NCI-H2029 treated with DMSO at 0.1 percent for 48 hours (cell line): ENCODE measurements around the gene KDELR3.

ENCODE experiments used
- DNase-seq: peaks from one replicate; lab custom pipeline; 2025; lab: John Stamatoyannopoulos, UW

The KDELR3 gene

DNA sequence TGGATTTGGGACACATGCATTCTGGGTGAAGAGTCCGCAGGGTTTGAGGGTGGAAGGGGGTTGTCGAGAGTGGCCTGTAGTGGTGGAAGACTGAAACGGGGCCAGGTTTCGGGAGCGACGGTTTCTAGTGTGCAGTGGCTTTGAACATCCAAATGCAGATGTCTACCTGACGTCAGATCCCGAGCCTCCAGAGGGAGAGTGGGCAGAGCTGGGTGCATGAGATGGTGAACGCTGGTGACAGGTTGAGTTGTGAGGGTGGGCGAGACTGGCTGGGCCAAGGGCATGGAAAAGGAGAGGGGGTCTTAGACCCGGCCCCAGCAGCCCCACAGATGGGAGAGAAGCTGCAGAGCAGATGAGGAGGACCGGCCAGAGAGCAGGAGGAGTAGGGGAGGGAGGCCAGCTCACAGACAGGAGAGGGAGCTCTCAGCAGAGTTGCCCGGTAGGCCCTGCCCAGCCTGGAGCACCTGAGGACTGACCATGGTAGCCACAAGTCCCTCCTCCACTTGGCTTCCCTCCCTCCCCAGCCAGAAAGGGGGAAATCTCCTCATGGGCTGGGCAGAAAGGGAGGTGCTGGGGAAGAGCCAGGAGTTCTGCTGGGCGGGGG, 27.0 kb upstream of the KDELR3 start:
- no peak for DNase-seq

DNA sequence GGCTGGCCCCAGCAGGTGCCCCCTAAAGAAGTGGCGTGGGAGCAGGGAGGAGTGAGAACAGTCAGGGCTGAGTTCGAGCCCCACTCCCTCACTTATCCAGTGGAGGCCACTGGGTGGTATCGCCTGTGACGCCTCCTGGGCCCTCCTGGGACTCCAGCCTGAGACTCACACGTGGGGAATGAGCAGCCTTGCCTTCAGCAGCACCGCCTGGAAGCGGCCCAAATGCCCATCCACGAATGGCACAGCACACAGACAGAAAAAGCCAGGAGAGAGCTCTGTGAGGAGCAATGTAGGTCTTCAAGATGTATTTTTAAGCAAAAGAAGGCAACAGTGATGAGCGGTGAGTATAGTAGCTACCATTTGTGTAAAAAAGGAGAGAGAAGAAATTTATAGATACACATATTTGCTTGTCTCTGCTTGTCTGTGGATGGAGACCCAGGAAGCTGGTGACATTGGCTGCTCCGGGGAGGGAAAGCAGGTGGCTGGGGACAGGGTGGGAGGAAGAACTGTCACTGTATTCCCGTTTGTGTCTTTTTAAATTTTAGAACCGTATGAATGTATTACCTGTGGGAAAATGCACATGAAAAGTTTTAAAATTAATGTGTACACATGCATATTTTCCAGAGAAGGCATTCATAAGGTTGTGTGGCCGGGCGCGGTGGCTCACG, 26.1 kb upstream of the KDELR3 start:
- no peak for DNase-seq

DNA sequence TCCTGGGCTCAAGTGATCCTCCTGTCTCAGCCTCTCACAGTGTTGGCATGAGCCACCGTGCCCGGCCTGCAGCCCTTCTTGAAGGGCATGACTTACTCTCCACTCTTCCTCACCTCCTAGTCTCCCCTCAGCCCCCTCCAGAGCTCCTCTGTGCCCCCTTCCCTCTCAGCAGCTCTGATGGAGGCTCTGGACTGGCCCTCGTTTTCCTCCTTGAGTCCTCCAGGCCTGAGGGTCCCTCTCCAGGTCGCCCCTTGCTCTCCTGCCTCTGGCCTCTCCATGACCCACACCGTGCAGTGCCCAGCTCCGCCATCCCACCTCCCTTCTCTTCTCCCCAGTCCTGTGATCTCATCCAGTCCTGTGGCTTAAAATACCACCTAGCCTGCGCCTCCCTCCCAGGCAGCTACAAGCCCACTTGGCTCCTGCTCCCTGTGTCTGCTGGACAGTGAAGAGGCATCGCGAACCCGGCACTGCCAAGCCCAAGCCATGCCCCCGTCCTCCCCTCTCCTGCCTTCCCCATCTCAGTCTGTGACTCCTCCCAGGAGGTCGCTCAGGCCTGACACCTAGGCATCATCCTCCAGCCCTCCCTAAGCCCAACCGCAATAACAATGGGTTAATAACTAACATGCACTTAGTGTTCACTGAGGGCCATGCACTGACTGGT, 24.8 kb upstream of the KDELR3 start:
- no peak for DNase-seq

DNA sequence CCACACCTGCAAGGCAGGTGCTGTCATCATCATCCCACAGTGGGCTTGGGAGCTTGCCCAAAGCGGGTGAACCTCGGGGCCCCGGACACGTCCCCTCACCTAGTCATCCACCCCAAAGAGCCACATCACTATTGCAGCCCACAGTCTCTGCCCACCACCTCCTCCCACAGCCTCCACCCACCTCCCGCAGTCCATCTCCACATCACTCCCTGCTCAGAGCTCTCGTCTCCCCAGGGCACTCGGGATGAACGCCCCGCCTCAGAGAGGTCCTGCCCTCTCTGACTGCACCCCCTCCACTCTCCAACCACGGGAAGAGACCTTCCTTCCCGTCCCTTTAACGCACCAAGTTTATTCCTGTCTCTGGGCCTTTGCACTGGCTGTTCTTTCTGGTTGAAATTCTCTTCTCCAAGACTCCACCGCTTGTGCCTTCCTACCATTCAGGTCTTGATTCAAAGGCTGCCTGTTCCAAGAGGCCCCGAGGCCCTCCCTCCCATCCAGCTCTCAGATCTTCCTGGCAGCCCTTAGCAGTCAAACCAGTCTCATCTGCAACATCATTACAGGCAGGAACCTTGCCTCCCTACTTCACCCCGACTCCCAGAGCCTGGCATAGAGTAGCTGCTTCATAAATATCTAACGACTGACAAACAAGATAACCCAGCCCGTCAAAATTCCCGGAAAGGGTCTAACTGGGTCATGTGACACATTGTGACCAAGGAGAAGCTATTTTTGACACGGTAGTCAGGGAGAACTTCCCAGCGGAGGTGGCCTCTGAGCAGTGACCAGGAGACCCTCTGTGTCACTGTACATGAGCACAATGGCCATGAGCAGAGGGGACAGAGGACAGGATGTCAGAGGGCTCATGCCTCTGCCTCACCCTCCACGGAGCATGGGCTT, 24.0 kb upstream of the KDELR3 start:
- DNase-seq = no peak

DNA sequence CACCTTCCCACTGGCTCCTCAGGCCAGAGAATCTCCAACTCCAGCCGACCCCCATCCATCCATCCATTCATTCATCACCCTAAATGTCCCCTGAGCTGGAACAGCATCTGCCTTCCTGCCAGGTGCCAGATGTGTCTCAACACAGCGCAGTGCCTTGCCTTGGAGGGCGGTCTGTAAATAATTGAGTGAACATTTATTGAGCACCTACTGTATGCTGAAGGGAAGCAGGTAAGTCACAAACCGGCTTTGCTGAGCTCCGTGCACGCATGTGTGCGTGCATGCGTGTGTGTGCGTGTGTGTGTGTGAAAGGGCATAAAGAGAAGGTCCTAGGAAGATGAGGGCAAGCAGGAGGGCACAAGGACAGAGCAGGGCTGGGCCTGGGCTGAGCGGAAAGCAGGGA, 23.1 kb upstream of the KDELR3 start:
- no peak for DNase-seq

DNA sequence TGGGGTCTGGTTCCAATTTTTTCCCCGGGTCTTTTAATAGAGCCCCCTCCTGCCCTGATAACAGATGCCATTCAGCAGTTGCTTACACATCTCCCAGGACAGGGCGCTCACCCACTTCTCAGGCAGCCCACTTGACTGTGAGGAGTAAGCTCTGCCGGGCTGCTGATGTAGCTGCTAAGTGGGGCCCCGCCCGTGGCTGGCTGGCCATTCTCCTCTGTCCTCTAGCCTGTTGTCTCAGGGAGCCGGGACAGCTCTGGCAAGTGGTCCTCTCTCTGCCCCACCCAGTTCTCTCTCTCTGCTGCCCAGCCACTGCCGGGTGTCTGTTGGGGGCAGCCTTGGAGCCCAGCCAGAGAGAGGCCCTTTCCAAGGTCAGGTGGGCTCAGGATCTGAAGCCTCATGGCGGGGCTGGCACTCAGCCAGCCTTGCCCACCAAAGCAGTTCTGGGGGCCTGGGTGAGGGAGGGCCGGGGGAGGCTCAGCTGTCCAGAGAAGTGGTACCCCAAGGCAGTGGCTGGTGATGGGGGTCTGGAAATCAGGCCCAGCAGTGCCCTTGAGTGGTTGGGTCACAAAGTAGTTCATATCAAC, 21.8 kb upstream of the KDELR3 start:
- DNase-seq = no peak

DNA sequence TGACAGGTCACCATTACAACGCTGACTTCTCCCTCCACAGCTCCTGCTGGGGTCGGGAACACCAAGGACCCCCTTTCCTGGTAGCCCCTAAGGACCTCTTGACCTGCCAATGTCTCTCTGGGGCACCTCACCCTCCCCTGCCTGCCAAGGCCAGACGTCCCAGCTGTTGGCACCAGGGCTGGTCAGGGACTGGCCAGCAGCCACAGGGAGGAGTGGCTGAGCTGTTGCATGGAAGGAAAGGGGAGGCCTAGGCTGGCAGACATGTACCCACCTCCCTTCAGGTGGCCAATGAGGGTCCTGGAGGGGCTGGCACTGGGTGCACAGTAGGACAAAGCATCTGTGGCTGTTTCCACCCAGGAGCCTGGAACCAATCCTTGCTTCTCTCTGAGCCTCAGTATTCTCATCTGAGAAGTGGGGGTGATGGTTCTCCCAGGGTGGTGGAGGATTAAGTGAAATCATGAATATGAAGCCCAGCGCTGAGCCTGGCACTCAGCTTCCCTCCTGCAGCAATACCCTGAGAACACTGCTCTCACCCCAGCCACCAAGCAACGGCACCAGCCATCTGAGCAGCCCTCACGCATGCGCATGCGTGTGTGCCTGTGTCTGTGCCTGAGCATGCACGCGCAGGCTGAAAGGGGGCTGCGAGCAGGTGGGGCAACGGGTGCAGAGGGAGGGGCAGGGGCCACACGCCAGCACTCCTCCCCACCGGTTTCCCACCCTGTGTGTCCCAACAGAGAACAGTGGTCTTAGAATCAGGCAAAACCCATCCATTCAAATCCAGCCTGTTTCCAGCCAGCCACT, 18.8 kb upstream of the KDELR3 start:
- no peak for DNase-seq

DNA sequence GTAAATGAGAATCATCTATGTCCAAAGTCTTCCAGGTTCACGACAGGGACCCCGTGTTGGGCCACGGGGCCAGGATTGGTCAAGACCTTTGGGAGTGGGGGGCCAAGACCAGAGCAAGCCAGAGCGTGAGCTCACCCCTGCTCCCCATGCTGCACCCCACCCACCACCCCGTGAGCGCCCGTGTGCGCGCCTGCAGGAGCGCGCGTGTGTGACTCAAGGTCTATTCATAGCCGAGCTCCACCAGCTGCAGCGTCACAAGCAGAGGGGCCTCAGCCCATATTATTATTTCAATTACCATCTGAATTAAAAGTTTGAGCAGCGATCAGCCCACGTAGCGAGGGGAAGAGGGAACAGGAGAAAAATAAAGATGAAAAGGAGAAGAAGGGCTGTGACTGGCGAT, 18.1 kb upstream of the KDELR3 start:
- DNase-seq = no peak

DNA sequence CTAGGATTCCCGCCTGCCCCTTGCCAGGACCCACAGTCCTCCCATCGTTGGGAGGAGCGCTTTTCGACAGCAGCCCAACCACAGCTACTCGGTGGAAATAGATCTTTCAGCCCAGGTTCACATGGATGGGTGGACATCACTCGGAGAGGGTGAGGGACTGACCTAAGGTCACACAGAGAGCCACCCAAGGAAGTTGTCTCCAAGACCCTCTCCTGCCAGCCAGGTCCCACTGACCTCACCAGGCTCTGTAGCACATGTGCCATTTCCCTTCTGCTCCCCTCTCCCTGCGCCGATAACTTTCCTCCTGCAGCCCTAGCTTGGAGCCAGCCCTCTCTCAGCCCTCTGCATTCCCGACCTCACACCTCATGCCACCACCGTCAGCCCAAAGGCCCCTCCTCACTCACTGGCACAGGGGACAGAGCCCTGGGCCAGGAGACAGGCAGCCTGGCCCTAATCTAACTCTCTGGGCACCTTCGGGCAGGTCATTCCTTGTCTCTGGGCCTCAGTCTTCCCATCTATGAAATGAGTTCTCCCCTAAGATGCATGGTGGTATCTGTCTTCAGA, 17.6 kb upstream of the KDELR3 start:
- DNase-seq = no peak

DNA sequence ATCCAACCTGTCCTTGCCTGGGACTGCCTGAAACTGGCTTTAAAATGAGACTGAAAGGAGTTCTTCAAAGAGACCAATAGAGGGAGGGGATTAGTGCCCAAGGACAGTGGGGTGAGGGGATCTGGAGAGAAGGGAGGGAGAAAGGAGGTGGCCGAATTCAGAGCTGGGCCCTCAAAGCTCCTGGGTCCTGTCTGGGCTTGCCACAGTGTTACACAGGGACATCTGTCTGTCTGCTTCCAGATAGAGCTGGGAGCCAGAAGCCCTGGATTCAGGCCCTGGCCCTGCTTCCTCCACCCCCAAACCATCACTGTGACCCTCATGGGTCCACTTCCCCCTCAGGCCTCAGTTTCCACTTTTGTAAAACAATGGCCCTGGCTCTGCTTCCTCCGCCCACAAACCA, 16.5 kb upstream of the KDELR3 start:
- DNase-seq = no peak

DNA sequence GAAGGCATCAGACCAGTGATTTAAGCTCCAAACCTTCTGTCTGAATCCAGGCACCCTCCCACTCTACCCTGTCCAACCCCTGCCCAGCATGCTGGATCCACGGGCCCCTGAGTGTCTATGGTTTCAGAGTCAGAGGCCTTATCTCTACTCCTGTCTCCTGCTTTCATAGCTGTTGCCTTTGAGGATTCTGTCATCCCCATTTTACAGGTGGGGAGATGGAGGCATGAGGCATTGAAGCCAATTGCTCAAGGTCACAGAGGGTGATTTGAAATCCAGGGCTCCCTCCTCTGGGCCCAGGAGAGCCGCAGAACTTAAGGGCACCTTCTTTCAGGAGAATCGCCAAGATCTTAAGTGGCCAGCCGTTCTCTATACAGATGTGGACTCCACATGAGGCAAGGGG, 16.0 kb upstream of the KDELR3 start:
- DNase-seq = no peak

DNA sequence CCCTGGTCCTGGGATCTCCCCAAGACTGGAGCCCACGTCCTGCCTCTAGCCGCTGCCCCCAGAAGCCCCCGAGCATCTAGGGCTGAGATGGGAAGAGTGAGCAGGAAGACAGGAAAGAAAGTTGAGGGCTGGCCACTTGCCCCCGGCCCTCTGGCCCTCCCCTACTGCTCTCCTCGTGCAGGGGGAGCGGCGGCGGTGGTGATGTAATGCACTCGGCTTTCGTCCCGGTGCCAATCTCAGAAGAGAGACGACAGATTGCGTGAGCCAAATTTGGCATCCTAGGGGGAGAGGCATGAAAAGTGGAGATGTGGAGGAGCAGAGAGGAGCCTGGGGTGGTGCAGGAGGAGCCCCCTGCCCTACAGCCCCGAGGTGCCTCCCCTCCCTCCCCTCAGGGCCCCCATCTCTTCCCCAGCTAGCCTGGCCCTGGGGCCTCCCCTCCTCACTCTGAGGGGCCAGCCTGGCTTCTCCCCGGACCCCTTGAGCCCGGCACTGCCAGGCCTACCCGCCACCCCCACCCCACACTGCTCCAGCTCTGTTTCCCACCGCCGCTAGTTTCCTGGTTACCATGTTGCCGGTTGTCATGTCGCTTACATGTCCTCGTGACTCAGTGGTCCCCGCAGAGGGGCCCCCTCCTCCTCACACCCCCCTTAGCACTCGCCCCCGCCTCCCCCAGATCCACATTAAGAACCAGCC, 15.4 kb upstream of the KDELR3 start:
- DNase-seq = no peak

DNA sequence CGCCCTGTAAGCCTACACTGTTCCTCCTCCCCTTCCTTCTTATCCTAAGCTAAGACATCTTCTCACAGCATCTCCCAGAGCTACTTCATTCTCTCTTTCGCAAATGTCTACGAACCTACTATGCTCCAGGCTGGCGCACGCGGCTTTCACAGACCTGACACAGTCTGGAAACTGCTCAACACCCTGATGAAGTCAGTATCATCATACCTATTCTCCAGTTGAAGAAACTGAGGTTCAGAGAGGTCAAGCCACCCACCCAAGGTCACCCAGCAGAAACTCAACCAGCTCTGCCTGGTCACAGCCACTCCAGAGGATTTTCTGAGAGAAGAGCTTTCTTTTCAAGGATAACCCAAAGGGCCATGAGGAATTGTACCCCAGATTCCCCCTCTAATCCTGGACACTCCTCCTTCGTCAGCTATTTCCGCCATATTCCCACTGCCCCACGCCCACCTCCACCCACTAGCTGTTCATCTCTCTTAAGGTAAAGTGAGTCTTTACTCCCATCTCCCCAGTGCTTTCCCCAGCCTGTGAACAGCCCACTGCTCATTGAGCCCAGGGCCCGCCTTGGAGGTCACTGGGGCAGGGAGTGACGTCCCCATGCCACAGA, 14.7 kb upstream of the KDELR3 start:
- DNase-seq = no peak

DNA sequence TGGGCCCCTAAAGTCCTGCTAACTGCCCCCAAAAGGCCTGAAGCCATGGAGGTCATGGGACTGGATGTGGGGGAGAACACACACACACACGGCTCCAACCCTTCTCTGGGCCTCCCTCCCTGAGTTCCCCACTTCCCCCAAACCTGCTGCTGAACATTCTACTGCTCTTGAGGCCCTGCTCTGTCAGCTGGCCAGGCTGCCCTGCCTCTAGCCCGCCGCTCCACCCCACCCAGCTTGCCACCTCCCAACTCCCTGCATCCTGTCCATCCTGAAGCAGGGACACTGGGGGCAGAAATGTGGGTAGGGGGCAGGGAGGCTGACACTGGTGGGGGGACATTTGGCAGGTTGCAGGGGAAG, 13.9 kb upstream of the KDELR3 start:
- no peak for DNase-seq

DNA sequence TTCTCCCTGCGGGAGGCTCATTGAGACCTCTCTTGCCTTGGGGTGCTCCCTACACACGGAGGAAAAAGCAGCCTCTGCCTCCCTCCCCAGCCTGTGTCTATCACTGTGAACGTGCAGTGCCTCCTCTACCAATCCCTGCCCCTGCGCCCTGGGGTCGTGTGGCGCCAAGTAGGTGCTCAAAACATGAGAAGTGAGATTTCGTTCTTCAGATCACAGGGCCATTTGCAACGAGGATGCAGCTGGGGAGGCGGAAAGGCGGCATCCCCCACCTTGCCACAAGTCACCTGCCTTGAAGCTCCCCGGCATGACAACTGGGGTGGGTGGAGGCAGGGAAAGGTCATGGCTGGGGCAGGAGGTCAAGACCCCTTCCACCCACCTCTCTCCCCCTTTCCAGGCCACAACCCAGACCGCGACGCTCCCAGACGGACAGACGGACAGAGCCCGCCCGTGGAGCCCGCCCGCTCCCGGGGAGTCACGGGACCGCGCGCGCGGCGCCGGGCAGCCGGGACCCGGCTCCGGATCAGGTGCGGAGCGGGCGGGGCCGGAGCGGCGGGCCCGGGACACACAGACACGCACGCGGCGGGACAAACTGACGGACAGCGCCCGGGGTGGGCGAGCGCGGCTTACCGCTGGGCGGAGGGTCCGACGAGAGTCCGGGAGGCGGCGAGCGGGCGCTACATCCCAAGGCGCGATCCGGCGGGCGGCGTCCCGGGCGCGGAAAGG, 13.4 kb upstream of the KDELR3 start:
- no peak for DNase-seq

DNA sequence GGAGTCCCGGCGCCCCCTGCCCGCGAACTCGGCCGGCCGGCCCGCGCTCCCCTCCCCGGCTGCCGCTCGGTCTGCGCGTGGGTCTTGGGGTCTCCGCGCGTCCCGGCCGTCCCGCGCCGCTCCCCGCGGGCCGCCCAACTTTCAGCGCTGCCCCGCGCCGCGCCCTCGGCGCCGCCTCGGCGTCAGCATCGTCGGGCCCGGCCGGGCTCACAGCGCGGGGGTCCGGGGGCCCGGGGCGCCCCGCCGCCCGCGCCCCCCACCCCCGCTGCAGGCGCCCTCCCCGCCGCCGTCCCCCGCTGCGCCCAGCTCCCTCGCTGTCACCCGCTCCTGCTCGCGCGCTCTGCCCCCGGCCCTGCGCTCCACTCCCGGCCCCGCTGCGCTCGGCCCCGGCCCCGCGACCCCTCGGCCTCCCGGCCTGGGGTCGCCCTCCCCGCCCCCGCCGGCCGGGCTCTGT, 12.8 kb upstream of the KDELR3 start, which contains the start of gene KCNJ4:
KCNJ4 (minus strand) TSS at position 124 of the 454 bp plus-strand sequence. CDS start 27,067 bp downstream, outside the sequence.
- DNase-seq = no peak

DNA sequence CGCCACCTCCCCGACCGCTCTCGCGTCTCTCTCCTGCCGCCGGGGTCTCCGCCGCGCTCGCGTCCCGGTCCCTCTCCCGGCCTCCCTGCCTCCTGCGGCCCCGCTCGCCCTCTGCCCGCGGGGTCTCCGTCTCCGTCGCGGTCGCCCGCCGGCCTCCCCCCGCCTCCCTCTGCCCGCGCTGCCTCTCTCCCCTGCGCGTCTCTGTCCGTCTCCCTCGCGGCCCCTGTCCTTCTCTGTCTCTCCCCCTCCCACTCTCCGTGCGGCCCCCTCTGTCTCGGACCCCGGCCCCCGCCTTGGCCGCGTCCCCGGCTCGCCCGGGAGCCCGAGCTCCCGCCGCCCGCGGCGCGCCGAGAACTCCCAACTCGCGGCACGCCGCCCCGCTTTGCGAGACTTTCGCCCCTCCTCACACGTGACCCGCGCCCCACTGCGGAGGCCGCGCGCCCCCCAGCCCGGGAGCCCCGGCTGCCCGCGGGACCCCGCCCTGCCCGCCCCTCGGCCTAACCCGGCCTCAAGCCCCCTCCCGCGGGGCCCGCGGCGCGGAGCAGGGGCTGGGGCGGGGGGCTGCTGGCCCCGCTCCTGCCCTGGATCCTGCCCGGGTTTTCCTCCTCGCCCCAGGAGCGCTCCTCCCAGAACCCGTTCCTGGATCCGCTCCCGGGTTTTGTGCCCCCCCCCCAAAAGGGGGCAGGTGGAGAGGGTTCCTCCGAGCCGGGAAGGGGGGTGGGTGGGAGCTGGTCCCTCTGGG, 12.2 kb upstream of the KDELR3 start:
- no peak for DNase-seq

DNA sequence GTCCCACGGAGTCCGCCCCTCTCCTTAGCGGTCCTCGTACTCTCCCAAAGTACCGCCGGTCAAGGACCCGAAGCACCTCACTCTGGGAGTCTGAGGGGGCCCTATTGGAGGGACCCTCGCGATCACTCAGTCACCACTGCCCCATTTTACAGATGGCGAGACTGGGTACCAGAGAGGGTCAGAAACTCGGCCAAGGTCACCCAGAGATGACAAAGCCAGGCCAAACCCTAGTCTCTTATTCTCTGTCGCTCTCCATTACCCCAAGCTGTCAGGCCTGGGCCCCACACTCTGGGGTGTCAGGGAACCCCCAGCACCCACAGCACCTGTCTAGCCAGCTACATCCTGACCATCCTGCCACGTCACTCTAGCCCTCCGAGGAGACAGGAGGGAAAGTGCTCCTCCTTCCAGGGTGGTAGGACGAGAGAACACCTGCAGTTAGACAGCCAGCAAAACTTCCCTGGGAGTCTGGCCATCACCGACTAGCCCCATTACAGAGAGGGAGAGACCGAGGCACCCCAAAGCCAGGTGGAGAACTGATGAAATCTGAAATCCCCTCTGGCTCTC, 11.5 kb upstream of the KDELR3 start:
- DNase-seq = no peak
